ENCODE results near the gene NEURL2. TPM values are rescaled to one million over a fixed set of nuclear protein-coding genes. Genes with fewer than 3 reads are reported as not detected.

Gene NEURL2
- total RNA-seq, 6 experiments from 2014 or later = 1.5 to 2.3 (median 1.9) TPM

- Mint-ChIP-seq H3K4me3 (no peak overlapping the region), H3K4me1 (ENCODE audit: low read depth) (peaks cover 6% of the 10 kb centered on the region), H3K36me3 (ENCODE audit: low read depth) (no peaks in the 10 kb centered on the region), H3K27ac (no peak overlapping the region), H3K9me3 (no peaks in the 10 kb centered on the region), H3K27me3 (ENCODE audit: insufficient read depth) (no peaks in the 10 kb centered on the region; the same call in 1 of the 2 replicates)
- no peak for TF ChIP-seq CTCF (IDR thresholded peaks at IDR 0.05)
- no peak for DNase-seq
Measured at GRCh38 chr20:45927071-45927878, 36.3 kb upstream of the NEURL2 start.

GRCh38 chr20:45926731-45927070 is 35.7 kb upstream of the NEURL2 start:
- H3K36me3 Mint-ChIP-seq (ENCODE audit: low read depth) = no peaks in the 10 kb centered on the region
- no peak overlapping the region for H3K4me3 Mint-ChIP-seq
- H3K27ac Mint-ChIP-seq = no peak overlapping the region
- H3K27me3 Mint-ChIP-seq (ENCODE audit: insufficient read depth) = no peaks in the 10 kb centered on the region; the same call in 1 of the 2 replicates
- H3K9me3 Mint-ChIP-seq = no peaks in the 10 kb centered on the region
- H3K4me1 Mint-ChIP-seq (ENCODE audit: low read depth) = peaks cover 6% of the 10 kb centered on the region
- DNase-seq = no peak
- TF ChIP-seq CTCF (IDR thresholded peaks at IDR 0.05) = no peak

- Mint-ChIP-seq H3K9me3 (no peaks in the 10 kb centered on the region), H3K27ac (no peak overlapping the region), H3K4me1 (ENCODE audit: low read depth) (peaks cover 6% of the 10 kb centered on the region), H3K4me3 (no peak overlapping the region), H3K36me3 (ENCODE audit: low read depth) (no peaks in the 10 kb centered on the region), H3K27me3 (ENCODE audit: insufficient read depth) (peaks cover 3% of the 10 kb centered on the region)
- no peak for TF ChIP-seq CTCF (IDR thresholded peaks at IDR 0.05)
- DNase-seq = no peak
Measured at GRCh38 chr20:45925821-45926506, 35.0 kb upstream of the NEURL2 start.

- H3K27me3 Mint-ChIP-seq (ENCODE audit: insufficient read depth) = peaks cover 3% of the 10 kb centered on the region
Measured at GRCh38 chr20:45924391-45925261, 33.6 kb upstream of the NEURL2 start.

More at GRCh38 chr20:45924391-45925261, 33.6 kb upstream of the NEURL2 start:
- peaks cover 17% of the 10 kb centered on the region for H3K4me1 Mint-ChIP-seq (ENCODE audit: low read depth)
- H3K9me3 Mint-ChIP-seq = no peaks in the 10 kb centered on the region
- H3K36me3 Mint-ChIP-seq (ENCODE audit: low read depth) = no peaks in the 10 kb centered on the region
- TF ChIP-seq CTCF (IDR thresholded peaks at IDR 0.05) = no peak
- H3K4me3 Mint-ChIP-seq = peak overlapping the region; percentile 41; the same call in 1 of the 2 replicates
- no peak for DNase-seq
- no peak overlapping the region for H3K27ac Mint-ChIP-seq
